22Rv1 (cell line): ENCODE measurements around the gene SMAD6.

Source experiments
- H3K27ac ChIP-seq: fragments of 450-650 bp; 2 replicates; pipeline ENCODE4 v1.5.1; 2017
- CTCF ChIP-seq: fragments of 450-650 bp; IDR thresholded peaks from 2 replicates; pipeline ENCODE4 v1.5.1; 2017; ENCODE audit warnings: mild to moderate bottlenecking
- ZFX ChIP-seq: fragments of 450-650 bp; IDR thresholded peaks from 2 replicates; pipeline ENCODE4 v1.6.1; 2017; ENCODE audit warnings: antibody characterized with exemption, borderline replicate concordance

SMAD6 gene

GRCh38 chr15:66795851-66796250, 93.8 kb downstream of the SMAD6 start:
- TF ChIP-seq CTCF (no peak), ZFX (no peak)
- H3K27ac ChIP-seq, result no peak overlapping the region

GRCh38 chr15:66796343-66796742, 94.3 kb downstream of the SMAD6 start:
- TF ChIP-seq ZFX, result no peak
- TF ChIP-seq CTCF, result no peak
- no peak overlapping the region for H3K27ac ChIP-seq

- H3K27ac ChIP-seq, result no peak overlapping the region
These were observed 95.9 kb downstream of the SMAD6 start for GRCh38 chr15:66797921-66798320.

GRCh38 chr15:66798426-66799061, 96.5 kb downstream of the SMAD6 start:
- H3K27ac ChIP-seq, result no peak overlapping the region
- no peak for TF ChIP-seq CTCF
- TF ChIP-seq ZFX, result no peak

More at GRCh38 chr15:66797921-66798320, 95.9 kb downstream of the SMAD6 start:
- TF ChIP-seq CTCF, result no peak
- no peak for TF ChIP-seq ZFX

- no peak overlapping the region for H3K27ac ChIP-seq
- TF ChIP-seq CTCF (no peak), ZFX (no peak)
These were observed 97.2 kb downstream of the SMAD6 start for GRCh38 chr15:66799242-66799641.

- TF ChIP-seq CTCF, result no peak
- no peak for TF ChIP-seq ZFX
- no peak overlapping the region for H3K27ac ChIP-seq
These were observed 98.7 kb downstream of the SMAD6 start for GRCh38 chr15:66800584-66801235.

GRCh38 chr15:66801266-66801665, 99.2 kb downstream of the SMAD6 start:
- TF ChIP-seq ZFX, result no peak
- no peak for TF ChIP-seq CTCF

More at GRCh38 chr15:66801266-66801665, 99.2 kb downstream of the SMAD6 start:
- H3K27ac ChIP-seq, result no peak overlapping the region
